Stimulated activated naive CD4-positive, alpha-beta T cell (primary cell): ENCODE results near the gene PARD3B.

Source experiments
- DNase-seq, 6 experiments: peaks; one replicate each; lab custom pipeline; 2025; lab: John Stamatoyannopoulos, UW

Gene PARD3B

GRCh38 chr2:205656461-205656860 is 1111.2 kb downstream of the PARD3B start:
- DNase-seq = no peak

GRCh38 chr2:205656941-205657340 is 1111.7 kb downstream of the PARD3B start:
- DNase-seq = no peak

GRCh38 chr2:205657579-205657978 is 1112.3 kb downstream of the PARD3B start:
- DNase-seq = no peak

GRCh38 chr2:205658068-205658467 is 1112.8 kb downstream of the PARD3B start:
- DNase-seq = no peak

- no peak for DNase-seq
Measured at GRCh38 chr2:205658572-205658971, 1113.3 kb downstream of the PARD3B start.

GRCh38 chr2:205659922-205660321 is 1114.6 kb downstream of the PARD3B start:
- no peak for DNase-seq

- peak in 4 of 6 experiments; percentile 1 to 61 (median 34) for DNase-seq
Measured at GRCh38 chr2:205660521-205661124, 1115.3 kb downstream of the PARD3B start.

- no peak for DNase-seq
Measured at GRCh38 chr2:205661281-205661680, 1116.0 kb downstream of the PARD3B start.

GRCh38 chr2:205662206-205662965 is 1117.1 kb downstream of the PARD3B start:
- DNase-seq = no peak

- no peak for DNase-seq
Measured at GRCh38 chr2:205665791-205666190, 1120.5 kb downstream of the PARD3B start.
